Middle frontal gyrus (tissue), 1 donor: Measurements from ENCODE around the gene PHF2.

Experiments
- DNase-seq: peaks from one replicate; pipeline ENCODE4 v3.0.0-alpha.2; 2015; ENCODE audit warnings: low spot score; ENCODE audit errors: extremely low spot score

PHF2 gene

DNA sequence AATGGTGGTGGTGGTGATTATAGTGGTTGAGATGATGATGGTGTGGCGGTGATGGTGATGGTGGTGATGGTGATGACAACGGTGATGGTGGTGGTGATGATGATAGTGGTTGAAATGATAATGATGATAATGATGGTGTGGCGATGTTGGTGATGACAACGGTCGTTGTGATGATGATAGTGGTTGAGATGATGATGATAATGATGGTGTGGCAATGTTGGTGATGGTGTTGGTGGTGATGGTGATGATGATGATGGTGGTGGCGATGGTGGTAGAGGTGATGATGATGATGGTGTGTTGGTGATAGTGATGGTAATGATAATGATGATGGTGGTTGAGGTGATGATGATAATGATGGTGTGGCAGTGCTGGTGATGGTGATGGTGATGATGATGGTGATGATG lies 48.0 kb downstream of the PHF2 start:
- DNase-seq: no peak

DNA sequence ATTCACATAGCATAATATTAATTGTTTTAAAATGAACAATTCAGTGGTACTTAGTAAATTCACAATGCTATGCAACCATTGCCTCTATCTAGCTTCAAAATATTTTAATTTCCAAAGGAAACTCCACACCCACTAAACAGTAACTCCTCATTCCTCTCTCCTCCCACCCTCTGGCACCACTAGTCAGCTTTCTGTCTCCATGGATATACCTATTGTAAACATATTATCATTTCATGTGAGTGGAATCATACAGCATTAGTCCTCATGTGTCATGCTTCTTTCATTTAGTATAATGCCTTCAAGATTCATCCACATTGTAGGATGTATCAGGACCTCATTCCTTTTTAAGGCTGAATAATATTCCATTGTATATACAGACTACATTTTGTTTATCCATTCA lies 48.6 kb downstream of the PHF2 start:
- no peak for DNase-seq

DNA sequence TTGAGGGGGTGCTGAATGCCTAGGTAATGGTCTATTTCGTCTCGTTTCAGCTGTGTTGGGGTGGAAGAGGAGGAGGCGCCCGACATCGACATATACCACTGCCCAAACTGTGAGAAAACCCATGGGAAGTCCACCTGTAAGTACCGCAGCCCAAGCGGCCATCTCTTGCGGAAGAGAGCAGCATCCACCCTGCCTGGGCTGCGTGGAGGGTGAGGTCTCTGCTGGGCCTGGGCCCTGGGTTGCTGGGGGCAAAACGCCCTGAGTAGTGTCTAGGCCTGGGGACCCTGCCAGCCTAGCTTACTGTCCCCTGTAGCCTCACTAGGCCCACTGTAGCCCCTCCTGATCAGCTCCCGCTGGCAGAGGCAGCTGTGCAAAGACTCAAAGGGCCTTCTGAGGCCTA lies 53.5 kb downstream of the PHF2 start:
- DNase-seq: no peak

DNA sequence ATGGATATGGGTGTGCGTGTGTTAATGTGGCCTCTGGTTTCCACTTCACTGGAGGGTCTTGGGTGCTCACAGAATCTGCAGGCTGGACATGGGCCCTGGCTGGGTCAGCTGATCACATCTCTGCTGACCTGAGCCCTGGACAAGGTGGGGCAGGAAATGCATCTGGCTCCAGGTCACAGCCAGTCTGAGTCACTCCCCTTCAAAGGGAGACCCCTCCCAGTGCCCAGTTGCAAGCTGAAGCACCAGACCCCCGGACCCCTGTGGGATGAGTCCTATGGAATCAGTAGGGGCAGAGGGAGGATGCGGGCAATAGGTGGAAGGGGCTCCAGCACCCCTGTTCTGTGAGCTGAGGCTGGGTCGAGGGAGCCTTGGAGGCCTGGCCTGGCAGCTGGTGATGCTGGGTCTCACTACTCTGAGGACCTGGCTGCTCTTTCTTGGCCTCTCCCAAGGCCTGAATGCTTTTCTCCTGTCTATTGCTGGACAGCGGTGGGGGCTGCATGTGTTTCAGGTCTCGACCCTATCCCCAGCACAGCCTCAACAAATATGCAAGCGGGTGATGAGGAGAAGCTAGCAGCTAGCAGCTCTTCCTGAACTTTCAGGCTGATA lies 54.5 kb downstream of the PHF2 start:
- DNase-seq: no peak

DNA sequence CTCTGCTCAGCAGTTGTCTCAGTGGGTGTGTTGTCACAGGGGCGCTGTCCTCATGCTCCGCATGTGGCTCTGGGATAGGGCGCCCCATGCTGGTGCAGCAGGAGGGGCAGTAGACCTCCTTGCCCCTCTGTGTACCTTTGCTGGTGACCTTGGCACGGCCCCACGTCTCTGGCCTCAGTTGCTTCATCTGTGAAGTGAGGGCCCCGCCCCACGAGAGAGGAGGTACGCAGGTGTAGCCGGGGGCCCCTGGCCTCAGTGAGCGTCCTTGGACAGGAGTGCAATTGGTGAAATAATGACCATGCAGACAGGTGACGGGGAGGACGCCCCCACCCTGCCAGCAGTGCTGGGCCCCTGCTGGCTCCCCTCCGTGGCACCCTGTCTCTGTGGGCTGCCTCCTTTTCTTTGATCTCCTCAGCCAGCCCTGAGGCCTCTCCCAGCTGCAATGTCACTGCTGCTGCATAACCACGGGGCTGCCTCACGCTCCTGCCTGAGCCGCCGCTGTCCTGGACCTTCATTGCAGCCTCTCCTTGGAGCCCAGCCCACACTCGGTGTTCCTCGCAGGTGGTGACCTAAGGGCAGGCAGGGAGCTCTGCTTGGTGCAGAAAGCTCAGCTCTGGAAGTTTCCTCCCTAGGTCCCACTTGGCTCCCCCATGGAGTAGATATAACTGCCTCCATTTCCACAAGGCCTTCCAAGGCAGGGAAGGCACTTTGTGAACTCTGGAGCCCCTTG lies 57.3 kb downstream of the PHF2 start:
- DNase-seq: no peak

DNA sequence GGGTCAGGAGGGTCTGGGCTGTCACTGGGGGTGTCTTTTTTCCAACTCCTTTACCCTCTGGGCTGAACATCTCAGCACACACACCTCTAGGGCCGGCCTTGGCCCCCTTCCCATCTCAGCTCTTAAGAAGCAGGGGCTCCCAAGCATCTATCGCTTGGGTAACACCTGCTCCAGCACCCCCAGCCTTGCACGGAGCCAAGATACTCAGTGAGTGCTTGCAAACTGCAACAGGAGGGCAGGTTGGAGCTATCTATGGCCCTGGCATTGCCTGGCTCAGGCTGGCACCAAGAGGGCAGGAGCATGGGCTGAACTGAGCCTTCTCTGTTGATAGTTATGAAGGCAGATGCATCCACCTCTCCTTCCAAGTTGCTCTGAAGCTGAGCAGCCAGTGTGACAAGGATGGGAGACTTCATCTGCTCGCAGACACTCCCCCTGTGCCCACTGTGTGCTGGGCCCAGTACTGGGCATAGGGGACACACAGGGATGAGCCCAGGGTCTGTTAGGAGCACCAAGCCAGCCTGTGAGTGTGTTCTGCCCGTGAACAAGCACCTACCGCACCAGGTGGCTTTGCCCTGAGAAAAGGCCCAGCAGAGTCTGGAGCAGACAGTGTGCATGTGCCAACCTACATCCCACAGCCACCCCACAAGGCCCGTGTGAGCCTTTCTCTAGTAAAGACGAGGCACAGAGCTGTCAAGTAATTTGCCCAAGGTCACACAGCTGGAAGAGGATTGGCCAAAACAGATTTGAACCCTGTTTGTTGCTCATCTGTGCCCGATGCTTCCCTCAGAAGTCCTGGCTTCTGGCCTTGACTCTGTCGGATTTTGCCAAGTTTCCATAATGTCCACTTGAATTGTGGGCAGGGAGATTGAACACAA lies 58.2 kb downstream of the PHF2 start:
- DNase-seq: no peak

DNA sequence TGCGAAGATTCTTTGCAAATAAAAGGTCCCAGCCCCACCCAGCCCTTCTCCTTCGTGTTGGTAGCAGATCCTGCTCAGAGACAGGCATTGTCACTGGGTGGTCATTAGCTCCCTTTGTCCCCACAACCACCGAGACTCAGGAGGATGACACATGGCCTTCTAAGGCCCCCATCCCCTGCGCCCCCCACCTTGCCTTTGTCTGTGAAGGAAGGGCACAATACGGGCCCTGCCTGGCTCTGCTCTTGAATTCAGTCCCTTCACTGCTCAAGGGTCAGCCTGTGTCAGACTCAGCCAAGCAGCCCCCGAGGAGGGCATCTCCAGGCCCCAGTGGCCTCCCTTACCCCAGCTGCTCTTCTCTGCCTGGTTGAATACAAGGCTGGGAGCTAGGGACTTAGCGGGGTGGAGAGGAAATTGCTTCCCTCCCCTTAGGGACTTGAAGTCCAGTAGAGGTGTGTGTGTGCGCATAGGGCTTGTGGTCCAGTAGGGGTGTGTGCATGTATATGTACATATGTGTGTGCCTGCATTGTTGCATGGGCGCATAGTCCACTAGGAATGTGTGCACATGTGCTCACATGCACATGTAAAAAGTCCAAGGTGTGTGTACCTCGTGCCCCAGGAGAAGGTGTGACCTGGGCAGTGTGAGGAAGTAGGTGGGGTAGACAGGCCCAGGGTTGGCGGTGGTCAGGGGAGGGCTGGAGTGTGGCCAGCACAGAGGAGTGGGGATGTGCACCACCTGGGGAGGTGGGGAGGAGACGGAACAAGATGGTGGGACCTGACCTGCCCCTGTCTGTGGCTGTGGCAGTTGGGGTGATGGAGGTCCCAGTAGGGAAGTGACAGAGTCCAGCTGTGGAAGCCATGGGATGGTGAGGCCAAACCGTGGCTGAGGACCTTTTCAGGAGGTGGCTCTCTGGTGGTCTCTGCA lies 59.1 kb downstream of the PHF2 start:
- no peak for DNase-seq

DNA sequence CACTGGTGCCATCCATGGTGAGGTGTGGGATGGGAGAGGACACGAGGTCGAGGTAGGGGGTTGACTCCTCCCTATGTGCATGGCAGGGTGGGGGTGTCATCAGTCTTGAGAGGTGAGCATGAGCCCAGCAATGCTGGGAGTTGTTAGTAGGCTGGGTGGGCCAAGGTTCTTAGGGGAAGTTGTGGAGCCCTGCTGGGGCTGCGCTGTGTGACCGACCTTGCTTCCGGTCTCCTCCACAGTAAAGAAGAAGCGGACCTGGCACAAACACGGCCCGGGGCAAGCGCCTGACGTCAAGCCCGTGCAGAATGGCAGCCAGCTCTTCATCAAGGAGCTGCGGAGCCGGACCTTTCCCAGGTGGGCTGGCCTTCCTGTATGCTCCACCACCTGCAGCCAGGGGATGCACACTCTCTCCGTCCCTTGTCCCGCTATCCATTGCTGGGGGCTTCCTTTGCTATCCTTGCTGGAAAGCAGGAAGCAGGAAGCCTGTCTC lies 59.8 kb downstream of the PHF2 start:
- no peak for DNase-seq

DNA sequence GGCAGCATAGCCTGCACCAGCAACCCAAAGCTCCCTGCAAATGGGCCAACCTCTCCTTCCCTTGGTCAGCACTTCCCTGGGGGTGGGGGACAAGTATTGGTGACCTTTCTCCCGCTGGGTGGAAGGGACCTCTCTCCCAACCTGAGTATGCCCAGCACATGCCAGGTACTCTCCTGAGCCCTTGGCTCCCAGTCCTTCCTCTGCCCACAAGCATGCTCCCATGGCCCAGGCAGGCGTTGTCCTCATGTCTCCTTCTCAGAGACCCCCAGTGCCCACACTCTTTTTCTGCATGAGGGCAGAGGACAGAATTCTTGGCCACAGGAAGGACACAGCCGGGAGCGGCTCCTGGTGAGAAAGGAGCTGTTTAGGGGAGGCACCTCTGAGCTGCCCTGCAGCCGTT lies 60.3 kb downstream of the PHF2 start:
- no peak for DNase-seq

DNA sequence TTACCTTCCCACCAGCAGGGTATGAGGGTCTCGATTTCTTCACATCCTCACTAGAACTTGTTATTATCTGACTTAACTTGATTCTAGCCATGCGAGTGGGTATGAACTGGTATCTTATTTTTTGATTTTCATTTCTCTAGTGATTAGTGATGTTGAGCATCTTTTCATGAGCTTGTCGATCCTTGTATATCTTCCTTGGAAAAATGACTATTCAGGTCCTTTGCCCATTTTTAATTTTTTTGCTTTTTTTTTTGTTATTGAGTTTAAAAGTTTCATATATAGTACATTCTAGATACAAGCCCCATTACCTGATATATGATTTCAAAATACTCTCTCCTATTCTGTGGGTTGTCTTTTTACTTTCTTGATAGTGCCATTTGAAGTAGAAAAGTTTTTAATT lies 61.5 kb downstream of the PHF2 start:
- no peak for DNase-seq

DNA sequence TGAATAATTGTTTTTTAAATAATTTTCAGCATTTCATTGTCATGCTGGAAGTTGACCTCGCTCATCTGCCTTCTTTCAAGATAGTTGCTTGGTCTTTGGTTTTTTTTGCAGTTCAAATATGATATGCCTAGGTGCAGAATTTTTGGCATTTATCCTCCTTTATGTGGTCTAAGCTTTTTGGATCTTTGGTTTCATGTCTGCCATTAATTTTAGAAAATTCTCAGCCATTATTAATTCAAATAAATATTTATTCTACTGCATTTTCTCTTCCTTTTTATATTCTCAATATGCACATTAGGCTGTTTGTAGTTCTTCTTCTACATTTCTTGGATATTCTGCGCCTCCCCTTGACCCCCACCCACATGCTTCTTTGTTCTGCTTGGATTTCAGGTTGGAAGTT lies 63.6 kb downstream of the PHF2 start:
- DNase-seq: no peak

DNA sequence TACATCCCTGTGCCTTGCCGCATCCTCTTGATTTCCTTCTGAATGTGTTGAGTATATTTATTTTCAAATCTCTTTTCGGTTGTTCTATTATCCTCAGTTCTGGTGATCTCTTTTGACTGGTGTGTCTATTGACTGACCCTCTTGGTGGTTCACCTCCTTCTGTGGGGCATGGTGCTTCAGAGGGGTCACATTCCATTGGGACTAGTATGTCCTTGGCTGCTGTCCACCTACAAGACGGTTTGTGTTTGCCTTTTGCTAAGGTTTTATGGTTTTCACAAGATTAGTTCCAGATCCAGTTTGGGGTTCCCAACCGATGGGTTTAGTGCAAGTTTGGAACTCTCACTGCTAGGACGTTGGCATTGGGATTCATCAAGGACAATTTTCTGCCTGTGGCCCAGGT lies 66.6 kb downstream of the PHF2 start:
- DNase-seq: no peak

DNA sequence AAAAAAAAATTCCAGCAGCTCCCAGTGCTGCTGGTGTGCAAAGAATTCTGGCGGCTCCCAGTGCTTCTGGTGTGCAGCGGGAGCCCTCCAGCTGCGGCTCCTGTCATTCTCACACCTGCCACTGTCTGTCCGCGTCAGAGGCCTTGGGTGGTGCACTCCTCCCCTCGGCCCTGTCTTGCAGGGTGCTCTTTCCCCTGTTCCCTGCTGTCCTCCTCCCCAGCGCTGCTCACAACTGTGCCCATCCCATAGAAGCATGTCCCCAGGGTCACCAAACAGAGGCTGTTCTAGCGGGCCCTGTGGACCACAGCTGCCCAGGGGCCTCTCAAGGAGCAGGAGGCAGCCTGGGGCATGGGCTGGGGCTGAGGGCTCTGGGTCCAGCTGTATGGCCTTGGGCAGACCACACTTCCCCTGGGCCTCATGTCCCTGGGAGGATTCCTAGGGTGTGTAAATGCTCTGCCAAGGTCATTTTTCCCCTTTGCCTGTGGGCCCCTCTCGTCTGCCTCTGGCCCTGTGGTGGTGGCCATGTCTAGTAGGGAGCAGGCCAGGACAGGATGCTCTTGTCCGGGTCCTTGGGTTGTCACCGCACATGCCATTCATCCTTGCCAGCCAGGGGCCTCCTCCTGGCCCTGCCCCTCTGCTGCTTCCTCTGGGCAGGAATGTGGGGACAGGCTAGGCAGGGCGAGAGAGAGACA lies 68.2 kb downstream of the PHF2 start:
- DNase-seq: no peak

DNA sequence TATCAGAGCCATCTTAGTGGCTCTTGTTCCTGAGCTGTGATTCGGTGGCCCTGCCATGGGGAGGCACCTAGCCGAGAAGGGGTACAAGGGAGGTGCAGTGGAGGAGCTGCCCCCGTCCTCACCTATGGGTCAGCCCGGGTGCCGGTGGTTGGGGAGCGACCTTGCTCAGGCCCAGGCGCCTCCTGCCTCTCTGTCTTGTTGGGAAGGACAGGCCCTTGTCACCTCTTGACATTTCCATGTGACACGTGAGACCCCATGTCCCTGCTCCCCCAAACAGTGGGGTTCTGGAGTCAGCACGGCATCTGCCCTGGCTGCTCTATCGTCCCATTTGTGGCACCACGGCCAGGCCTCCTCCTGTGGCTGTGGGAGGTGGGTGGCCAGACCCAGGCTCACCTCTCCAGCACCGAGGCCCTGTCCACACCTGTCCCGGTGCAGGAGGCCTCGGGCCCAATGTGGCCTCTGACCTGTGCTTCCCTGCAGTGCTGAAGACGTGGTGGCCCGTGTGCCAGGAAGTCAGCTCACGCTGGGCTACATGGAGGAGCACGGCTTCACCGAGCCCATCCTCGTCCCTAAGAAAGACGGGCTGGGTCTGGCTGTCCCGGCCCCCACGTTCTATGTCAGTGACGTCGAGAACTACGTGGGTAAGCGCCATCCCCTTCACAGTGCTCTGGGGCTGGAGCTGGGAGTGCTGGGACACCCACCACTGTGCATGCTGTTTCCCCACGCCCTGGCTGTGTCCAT lies 68.9 kb downstream of the PHF2 start:
- no peak for DNase-seq

DNA sequence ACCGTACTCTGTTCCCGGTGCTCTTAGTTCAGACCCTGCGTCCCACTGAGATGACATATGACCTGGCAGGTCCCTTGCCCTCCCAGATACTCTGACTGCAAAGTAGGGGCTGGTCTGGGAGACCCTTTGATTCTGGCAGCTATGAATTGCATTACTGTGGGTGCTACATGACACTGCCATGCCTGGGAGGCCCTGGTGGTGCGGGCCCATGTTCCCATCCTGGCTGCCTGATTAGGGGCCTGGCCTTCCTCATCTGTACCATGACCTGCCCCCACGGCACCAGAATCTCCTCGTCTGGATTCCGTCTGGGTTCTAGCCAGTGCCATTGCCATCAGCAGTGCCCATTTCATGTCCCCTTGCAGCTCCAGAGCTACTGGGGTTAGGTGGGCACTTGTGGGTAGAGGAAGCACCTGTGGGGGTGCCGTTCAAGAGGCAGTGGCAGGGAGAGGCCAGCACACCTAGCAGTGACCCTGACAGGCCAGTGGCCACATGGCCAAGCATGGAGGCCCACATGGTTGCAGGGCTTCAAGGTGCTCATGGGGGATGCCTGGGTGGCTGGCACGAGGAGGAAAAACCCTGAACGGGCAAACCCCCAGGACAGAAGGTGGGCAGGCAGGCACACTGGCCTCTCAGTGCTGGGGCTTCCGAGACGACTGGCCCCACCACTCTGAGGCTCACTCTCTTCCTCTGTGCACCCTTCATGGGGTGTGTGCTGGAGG lies 69.7 kb downstream of the PHF2 start:
- DNase-seq: no peak

DNA sequence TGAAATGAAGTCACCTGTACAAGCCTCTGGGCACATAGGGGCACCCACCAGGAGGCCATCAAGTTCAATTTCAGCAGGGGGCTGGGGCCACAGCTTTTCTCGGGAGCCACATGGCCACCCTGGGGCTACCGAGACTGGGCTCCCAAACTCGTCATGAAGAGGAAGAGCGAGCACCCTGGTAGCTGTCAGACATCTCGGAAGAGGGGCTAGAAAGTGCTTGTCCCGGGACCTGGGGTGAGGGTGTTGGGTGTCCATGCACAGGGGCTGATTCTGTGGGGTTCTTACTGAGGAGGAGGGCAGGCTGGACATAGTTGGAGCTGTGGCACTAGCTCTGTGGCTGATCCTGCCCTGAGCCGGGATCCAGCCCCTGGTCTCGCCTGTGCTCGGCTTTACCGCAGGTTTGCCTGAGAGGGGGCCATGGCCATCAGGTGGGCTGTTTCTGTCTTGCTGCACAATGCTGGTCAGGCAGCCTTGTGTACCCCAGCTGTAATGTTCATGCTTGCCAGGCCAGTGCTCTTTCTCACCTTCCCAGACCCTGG lies 70.3 kb downstream of the PHF2 start:
- DNase-seq: no peak

DNA sequence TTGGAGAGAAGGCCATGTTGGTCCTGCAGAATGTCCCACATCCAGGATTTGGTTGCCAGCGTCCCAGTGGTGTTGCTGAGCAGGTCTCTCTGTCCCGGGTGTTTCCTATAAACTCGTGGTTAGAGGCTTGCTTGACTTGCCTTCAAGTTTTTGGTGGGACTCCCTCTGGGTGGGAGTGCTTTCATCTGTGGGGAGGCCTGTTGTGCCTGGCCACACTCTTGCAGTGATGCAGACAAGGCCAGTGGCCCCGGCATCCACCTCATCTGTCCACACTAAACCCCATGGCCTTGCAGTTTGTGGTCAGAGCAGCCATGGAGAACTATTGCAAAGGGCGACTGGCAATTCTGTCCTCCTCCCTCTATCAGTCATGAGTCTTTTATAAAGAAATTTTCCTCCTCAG lies 71.8 kb downstream of the PHF2 start:
- no peak for DNase-seq

DNA sequence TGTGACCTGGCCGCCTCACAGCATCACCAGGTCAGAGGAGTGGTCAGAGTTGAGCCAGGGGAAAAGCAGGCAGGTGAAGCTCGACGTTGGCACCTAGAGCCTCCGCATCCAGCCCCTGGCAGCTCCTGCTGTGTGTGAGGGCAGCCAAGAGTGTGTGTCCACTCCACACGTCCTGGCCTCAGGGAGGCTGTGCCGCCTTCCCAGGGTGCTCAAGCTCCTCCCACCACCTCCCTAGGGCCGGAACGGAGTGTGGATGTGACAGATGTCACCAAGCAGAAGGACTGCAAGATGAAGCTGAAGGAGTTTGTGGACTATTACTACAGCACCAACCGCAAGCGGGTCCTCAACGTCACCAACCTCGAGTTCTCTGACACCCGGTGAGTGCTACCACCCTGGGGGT lies 72.5 kb downstream of the PHF2 start:
- DNase-seq: no peak
